Karpas-422 (cell line): ENCODE data around the gene SSBP2. TPM values are rescaled to one million over a fixed set of nuclear protein-coding genes. Genes with fewer than 3 reads are reported as not detected.

ENCODE experiments used
- DNase-seq: peaks from one replicate; pipeline ENCODE4 v3.0.0-alpha.2; 2015
- H2AFZ ChIP-seq: fragments of 200-600 bp; sonication (generic); 2 replicates; pipeline ENCODE4 v1.6.1; 2014; ENCODE audit warnings: antibody characterized with exemption, low read length, mixed read lengths
- H3K27ac ChIP-seq: fragments of 200-600 bp; sonication (generic); 2 replicates; pipeline ENCODE4 v1.5.1; 2014; ENCODE audit warnings: mild to moderate bottlenecking, low read length, moderate library complexity
- H3K27me3 ChIP-seq: fragments of 200-600 bp; sonication (generic); 2 replicates; pipeline ENCODE4 v1.6.1; 2014; ENCODE audit warnings: low read length, mixed read lengths
- H3K36me3 ChIP-seq: fragments of 200-600 bp; sonication (generic); 2 replicates; pipeline ENCODE4 v1.6.1; 2014; ENCODE audit warnings: low read length, mixed read lengths; ENCODE audit not compliant: insufficient read depth
- H3K4me1 ChIP-seq: fragments of 200-600 bp; sonication (generic); 2 replicates; pipeline ENCODE4 v1.6.1; 2014; ENCODE audit warnings: mild to moderate bottlenecking, low read length, mixed read lengths
- H3K4me2 ChIP-seq: fragments of 200-600 bp; sonication (generic); 2 replicates; pipeline ENCODE4 v1.6.1; 2014; ENCODE audit warnings: low read length, low read depth, mild to moderate bottlenecking; ENCODE audit not compliant: poor library complexity, severe bottlenecking
- H3K4me3 ChIP-seq: fragments of 200-600 bp; sonication (generic); 2 replicates; pipeline ENCODE4 v1.5.1; 2014; ENCODE audit warnings: mild to moderate bottlenecking, antibody characterized with exemption, low read length, mixed read lengths
- H3K79me2 ChIP-seq: fragments of 200-600 bp; sonication (generic); 2 replicates; pipeline ENCODE4 v1.6.1; 2014; ENCODE audit warnings: mild to moderate bottlenecking, low read length, mixed read lengths
- H3K9ac ChIP-seq: fragments of 200-600 bp; sonication (generic); 2 replicates; pipeline ENCODE4 v1.6.0; 2014; ENCODE audit warnings: low read length
- H3K9me2 ChIP-seq: fragments of 200-600 bp; sonication (generic), shearing (Covaris generic); replicated peaks from 2 replicates; pipeline ENCODE4 v1.6.0; 2014; ENCODE audit warnings: mild to moderate bottlenecking, low read length, moderate library complexity; ENCODE audit not compliant: insufficient read depth
- H3K9me3 ChIP-seq: fragments of 300-700, 200-600 bp; sonication (generic); 2 replicates; pipeline ENCODE4 v1.6.1; 2014; ENCODE audit warnings: low read length, mixed read lengths
- H4K20me1 ChIP-seq: fragments of 200-600 bp; sonication (generic); 2 replicates; pipeline ENCODE4 v1.6.1; 2014; ENCODE audit warnings: mild to moderate bottlenecking, antibody characterized with exemption, low read length, low read depth; ENCODE audit not compliant: insufficient read depth
- total RNA-seq: library from RNA; depleted of rRNA; stranded (reverse); fragments of >200 nt; shearing (Covaris generic); gene quantifications from 2 replicates; pipeline ENCODE4 v1.2.3, GENCODE V29; 2014; ENCODE audit warnings: low replicate concordance

SSBP2 gene
- total RNA-seq, 1 experiment from 2014 or later = 148 TPM

DNA sequence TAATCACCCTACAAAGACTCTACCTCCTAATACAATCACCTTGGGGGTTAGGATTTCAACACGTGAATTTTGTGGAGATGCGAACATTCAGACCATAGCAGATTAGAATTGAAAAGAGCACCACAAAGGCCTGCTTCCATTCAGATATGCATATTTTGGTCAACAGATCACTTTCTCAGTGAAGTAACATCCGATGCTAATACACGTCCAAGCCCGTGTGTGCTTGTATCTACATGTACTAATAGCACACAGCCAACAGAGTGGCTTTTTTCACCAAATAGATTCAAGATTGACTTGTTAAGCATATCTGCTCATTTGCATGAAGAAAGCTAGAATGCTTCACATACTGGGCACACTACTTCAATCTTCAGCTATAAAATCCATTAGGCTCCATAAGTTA, 35.6 kb upstream of the SSBP2 start:
- Histone ChIP-seq H3K27ac (no peak overlapping the region), H2AFZ (no peak overlapping the region), H3K9ac (no peak overlapping the region), H4K20me1 (no peaks in the 10 kb centered on the region), H3K79me2 (no peaks in the 10 kb centered on the region), H3K9me2 (no peaks in the 10 kb centered on the region), H3K36me3 (no peaks in the 10 kb centered on the region), H3K4me3 (no peak overlapping the region), H3K4me2 (no peak overlapping the region), H3K27me3 (no peaks in the 10 kb centered on the region), H3K4me1 (peaks cover 10% of the 10 kb centered on the region), H3K9me3 (no peaks in the 10 kb centered on the region)
- DNase-seq = no peak

DNA sequence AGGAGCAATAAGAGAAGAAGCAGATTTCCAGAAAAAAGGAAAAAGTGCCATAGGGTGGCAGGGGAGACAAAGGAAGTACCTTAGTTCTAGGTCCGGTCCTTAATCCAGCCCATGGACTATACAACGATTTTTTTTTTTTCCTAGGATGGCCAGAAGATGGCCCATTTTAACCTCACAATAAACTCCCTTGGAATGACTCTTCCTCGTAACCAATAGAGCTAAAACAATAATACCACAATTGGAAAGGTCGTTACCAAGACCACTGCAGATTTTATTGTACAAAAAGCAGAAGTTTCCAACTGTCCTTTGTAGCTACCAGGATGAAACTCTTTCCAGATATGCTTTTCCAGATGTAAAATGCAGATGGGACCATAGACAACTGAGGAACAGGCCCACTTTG, 34.4 kb upstream of the SSBP2 start:
- no peak overlapping the region for H3K4me3 ChIP-seq
- no peaks in the 10 kb centered on the region for H3K36me3 ChIP-seq
- H3K4me1 ChIP-seq = peaks cover 10% of the 10 kb centered on the region
- no peak overlapping the region for H3K4me2 ChIP-seq
- H3K9me2 ChIP-seq = no peaks in the 10 kb centered on the region
- H3K9ac ChIP-seq = no peak overlapping the region
- no peak overlapping the region for H3K27ac ChIP-seq
- no peaks in the 10 kb centered on the region for H3K27me3 ChIP-seq
- no peaks in the 10 kb centered on the region for H3K79me2 ChIP-seq
- no peaks in the 10 kb centered on the region for H3K9me3 ChIP-seq
- no peak overlapping the region for H2AFZ ChIP-seq
- no peak for DNase-seq
- H4K20me1 ChIP-seq = no peaks in the 10 kb centered on the region

DNA sequence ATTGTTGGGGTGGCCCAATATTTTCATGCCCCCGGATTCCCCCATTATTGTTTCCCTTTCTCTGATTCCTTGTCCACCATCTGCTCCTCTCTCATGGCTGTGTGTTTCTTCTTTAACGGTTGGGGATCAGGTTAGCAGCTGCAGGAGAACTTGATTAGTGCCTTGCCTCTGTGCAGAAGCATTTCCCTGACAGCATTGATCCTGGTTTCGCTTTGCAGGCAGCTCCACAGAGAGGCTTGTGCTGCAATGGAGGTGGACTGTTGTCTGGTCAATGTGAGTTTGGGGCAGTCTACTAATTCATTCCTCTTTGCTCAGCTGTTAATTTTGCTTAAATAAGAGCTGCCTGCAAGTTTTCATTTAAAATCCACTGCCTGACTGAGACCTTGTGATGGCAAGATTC, 32.5 kb upstream of the SSBP2 start:
- H3K4me2 ChIP-seq = no peak overlapping the region
- no peak for DNase-seq
- peaks cover 23% of the 10 kb centered on the region for H3K4me1 ChIP-seq
- H3K4me3 ChIP-seq = no peak overlapping the region
- H2AFZ ChIP-seq = no peak overlapping the region
- H3K9ac ChIP-seq = no peak overlapping the region
- no peaks in the 10 kb centered on the region for H3K79me2 ChIP-seq
- H4K20me1 ChIP-seq = no peaks in the 10 kb centered on the region
- no peak overlapping the region for H3K27ac ChIP-seq
- H3K9me2 ChIP-seq = no peaks in the 10 kb centered on the region
- H3K27me3 ChIP-seq = no peaks in the 10 kb centered on the region
- H3K9me3 ChIP-seq = no peaks in the 10 kb centered on the region
- no peaks in the 10 kb centered on the region for H3K36me3 ChIP-seq

DNA sequence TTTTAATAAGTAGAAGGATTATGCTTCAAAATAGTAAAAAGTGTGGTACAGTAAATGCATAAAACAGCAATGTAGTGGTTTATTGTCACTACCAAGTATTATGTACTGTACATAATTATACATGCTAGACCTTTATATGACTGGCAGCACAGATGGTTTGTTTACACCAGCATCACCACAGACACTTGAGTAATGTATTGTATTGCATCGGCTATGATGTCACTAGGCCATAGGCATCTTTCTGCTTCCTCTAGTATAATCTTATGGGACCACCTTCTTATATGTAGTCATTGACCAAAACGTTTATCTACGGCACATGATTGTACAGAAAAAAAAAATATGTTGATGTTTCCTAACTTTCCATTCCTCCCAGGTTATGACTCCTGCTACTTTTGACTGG, 31.9 kb upstream of the SSBP2 start:
- no peak overlapping the region for H3K27ac ChIP-seq
- no peak overlapping the region for H3K4me2 ChIP-seq
- H3K4me1 ChIP-seq = peaks cover 21% of the 10 kb centered on the region
- no peaks in the 10 kb centered on the region for H3K79me2 ChIP-seq
- no peaks in the 10 kb centered on the region for H3K27me3 ChIP-seq
- no peaks in the 10 kb centered on the region for H3K36me3 ChIP-seq
- no peak overlapping the region for H2AFZ ChIP-seq
- no peaks in the 10 kb centered on the region for H4K20me1 ChIP-seq
- H3K9me3 ChIP-seq = no peaks in the 10 kb centered on the region
- no peak overlapping the region for H3K4me3 ChIP-seq
- no peak for DNase-seq
- H3K9me2 ChIP-seq = no peaks in the 10 kb centered on the region
- H3K9ac ChIP-seq = no peak overlapping the region

DNA sequence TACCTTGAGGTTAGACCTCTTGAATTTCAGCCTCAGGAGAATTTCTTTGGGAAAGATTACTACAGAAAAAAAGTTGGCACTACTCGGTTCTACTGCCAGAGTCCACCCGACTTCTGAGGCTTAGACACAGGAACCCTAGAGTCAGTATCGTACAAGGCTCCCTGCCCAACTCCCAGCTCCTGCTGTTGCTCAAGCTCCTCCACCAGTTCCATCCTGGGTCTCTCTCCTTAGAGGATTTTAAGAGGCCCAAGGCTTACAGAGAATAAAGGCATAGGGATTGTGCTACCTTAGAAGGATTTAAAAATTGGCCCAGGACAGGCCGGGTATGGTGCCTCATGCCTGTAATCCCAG, 29.0 kb upstream of the SSBP2 start:
- Histone ChIP-seq H3K9ac (no peak overlapping the region), H3K4me2 (peak overlapping the region; percentile 68), H4K20me1 (no peaks in the 10 kb centered on the region), H3K9me2 (no peaks in the 10 kb centered on the region), H3K9me3 (no peaks in the 10 kb centered on the region), H3K36me3 (no peaks in the 10 kb centered on the region), H2AFZ (peak overlapping the region; percentile 76), H3K79me2 (no peaks in the 10 kb centered on the region), H3K4me3 (no peak overlapping the region), H3K4me1 (peaks cover 16% of the 10 kb centered on the region), H3K27ac (no peak overlapping the region), H3K27me3 (no peaks in the 10 kb centered on the region)
- no peak for DNase-seq

DNA sequence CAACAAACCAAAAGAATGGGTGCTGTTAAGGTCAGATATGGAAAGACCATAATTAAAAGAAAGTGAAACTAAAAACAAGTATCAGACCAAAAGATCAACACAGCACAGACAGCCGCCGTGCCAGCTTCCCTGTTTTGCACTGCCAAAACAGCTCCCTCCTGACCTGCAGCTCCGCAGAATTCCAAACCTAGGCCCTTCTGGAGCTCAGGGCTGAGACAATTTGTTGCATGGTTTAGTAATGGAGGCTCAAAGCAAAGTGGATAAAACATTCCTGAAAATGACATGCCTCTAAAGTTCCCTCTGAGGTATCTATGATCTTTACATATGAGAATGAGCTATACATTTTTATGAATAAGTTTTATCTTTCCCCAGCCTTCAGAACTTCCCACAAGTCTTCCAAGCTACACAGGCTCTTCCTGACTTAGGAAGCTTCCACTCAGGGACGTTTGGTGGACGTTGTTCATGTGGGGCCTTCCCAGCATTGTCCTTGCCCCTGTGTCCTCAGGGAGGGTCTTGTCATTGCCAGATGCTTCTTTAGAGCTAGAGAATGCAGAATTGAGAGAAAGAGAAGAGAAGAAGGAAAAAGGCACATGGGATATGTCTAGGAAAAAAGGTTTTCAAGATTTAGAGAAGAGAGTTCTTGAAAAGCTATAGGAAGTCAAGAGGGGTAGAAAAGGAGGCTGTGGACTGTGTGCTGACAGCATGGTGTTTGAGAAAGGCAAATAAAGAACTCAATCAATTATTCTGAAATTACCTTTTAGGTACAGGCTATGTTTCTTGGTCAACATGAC, 28.4 kb upstream of the SSBP2 start:
- Histone ChIP-seq H4K20me1 (no peaks in the 10 kb centered on the region), H3K4me3 (peak overlapping the region; percentile 55), H3K36me3 (no peaks in the 10 kb centered on the region), H3K9me2 (no peaks in the 10 kb centered on the region), H3K9me3 (no peaks in the 10 kb centered on the region), H2AFZ (peak overlapping the region; percentile 76), H3K79me2 (no peaks in the 10 kb centered on the region), H3K9ac (peak overlapping the region; percentile 55), H3K4me1 (peaks cover 16% of the 10 kb centered on the region), H3K4me2 (peak overlapping the region; percentile 68), H3K27ac (no peak overlapping the region), H3K27me3 (no peaks in the 10 kb centered on the region)
- DNase-seq = peak; percentile 63

DNA sequence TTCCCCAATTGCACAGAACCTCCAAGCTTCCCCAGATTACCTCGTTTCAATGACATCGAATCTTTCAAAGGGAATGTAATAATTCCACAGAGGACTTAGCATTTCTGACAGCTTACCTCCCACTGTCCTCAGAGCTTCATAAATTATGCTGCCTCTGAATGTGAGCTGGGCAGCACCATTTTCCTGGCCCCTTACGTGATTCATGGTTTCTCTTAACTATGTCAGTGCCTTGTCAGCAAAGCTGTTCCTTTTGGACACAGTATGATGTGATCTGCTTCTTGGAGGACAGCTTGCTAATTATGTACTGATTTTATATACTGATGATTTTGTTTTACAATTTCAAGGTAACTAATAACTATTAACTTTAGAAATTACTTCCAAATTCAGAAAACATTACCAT, 27.7 kb upstream of the SSBP2 start:
- Histone ChIP-seq H3K27ac (no peak overlapping the region), H3K9me2 (no peaks in the 10 kb centered on the region), H3K4me1 (peaks cover 16% of the 10 kb centered on the region), H3K4me3 (peak overlapping the region; percentile 55), H3K9me3 (no peaks in the 10 kb centered on the region), H3K9ac (peak overlapping the region; percentile 55), H3K79me2 (no peaks in the 10 kb centered on the region), H2AFZ (peak overlapping the region; percentile 76), H3K4me2 (peak overlapping the region; percentile 68), H3K36me3 (no peaks in the 10 kb centered on the region), H3K27me3 (no peaks in the 10 kb centered on the region), H4K20me1 (no peaks in the 10 kb centered on the region)
- no peak for DNase-seq

DNA sequence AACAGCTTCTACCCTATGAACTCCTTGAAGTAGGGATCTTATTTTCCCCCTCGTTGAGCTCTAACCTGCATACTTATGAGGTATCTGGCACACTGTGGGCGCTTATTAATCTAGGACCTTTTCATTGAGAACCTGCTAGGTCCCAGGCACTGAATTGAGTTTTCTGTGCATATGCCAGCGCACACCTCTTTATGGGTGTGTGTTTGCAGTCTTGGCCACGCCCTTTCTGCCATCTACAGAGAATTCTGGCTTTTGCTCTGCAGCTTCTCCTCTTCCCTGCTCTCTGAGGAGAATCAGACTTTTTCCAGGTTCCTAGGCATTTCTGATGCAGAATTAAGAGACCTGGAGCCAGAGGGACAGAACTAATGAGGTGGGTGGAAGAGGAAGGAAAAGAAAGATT, 25.4 kb upstream of the SSBP2 start:
- Histone ChIP-seq H3K79me2 (no peaks in the 10 kb centered on the region), H3K9ac (no peak overlapping the region), H3K4me3 (no peak overlapping the region), H3K27me3 (no peaks in the 10 kb centered on the region), H4K20me1 (no peaks in the 10 kb centered on the region), H3K27ac (no peak overlapping the region), H3K4me1 (peaks cover 16% of the 10 kb centered on the region), H3K36me3 (no peaks in the 10 kb centered on the region), H3K9me2 (no peaks in the 10 kb centered on the region), H3K4me2 (no peak overlapping the region), H2AFZ (no peak overlapping the region), H3K9me3 (no peaks in the 10 kb centered on the region)
- no peak for DNase-seq
